Keratinocyte (primary cell): Measurements from ENCODE around the gene NRDC.

Experiments
- EZH2 ChIP-seq: IDR thresholded peaks from one replicate; pipeline ENCODE4 v1.6.1; 2012; ENCODE audit warnings: inconsistent platforms, mild to moderate bottlenecking, low read length, moderate library complexity
- TF ChIP-seq, protein P1 (sequence below), 3 experiments: IDR thresholded peaks in 1 of 3; conservative IDR thresholded peaks in 1 of 3; optimal IDR thresholded peaks in 1 of 3; 2 replicates in 2 of 3; 3 replicates in 1 of 3; pipeline versions ENCODE3 to v1.5.1; 2011; ENCODE audit warnings: low read length in 3 of 3, mild to moderate bottlenecking in 3 of 3, moderate library complexity in 2 of 3, control low read depth in 1 of 3, inconsistent platforms in 1 of 3; ENCODE audit not compliant: insufficient read depth in 2 of 3; ENCODE audit errors: extremely low read depth in 1 of 3

DNA sequence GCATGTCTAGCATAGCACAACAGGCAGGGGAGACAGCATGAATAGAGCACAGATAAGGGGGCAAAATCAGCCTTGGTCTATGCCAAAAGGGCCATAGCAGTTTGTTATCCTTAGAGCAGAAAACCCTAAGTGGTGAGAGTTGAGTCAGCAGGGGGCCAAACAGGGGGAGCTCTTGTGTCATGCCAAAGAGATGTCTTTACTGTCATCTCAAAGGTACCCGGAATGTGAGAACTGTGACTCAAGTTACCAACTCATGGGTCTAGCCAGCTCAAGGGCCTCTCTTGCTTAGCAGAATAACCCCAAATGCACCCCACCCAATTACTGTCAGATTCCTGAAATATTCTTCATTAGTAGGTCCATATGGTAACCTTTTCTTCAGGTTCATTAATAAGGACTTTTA lies 45.9 kb upstream of the NRDC start:
- TF ChIP-seq, protein P1, sequence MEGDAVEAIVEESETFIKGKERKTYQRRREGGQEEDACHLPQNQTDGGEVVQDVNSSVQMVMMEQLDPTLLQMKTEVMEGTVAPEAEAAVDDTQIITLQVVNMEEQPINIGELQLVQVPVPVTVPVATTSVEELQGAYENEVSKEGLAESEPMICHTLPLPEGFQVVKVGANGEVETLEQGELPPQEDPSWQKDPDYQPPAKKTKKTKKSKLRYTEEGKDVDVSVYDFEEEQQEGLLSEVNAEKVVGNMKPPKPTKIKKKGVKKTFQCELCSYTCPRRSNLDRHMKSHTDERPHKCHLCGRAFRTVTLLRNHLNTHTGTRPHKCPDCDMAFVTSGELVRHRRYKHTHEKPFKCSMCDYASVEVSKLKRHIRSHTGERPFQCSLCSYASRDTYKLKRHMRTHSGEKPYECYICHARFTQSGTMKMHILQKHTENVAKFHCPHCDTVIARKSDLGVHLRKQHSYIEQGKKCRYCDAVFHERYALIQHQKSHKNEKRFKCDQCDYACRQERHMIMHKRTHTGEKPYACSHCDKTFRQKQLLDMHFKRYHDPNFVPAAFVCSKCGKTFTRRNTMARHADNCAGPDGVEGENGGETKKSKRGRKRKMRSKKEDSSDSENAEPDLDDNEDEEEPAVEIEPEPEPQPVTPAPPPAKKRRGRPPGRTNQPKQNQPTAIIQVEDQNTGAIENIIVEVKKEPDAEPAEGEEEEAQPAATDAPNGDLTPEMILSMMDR (optimal IDR thresholded peaks at IDR 0.05 in 1 of 3, IDR thresholded peaks at IDR 0.05 in 1 of 3, conservative IDR thresholded peaks at IDR 0.05 in 1 of 3; ENCODE audit: extremely low read depth in 1 of 3, insufficient read depth in 2 of 3, low read length in 3 of 3) = no peak
- TF ChIP-seq EZH2 = no peak
